Measurements from ENCODE around the gene GIMAP1.
"Not testable (repeated sequence)": the region's sequence is repeated elsewhere in the genome, so short reads cannot be mapped to it uniquely, and the experiment has no call there.

The GIMAP1 gene

GRCh38 chr7:150716368-150716767 is at the start of gene GIMAP1:
Gene GIMAP1, plus strand, starts transcription at chr7:150716613. Its CDS starts 2,435 bp downstream, at chr7:150719048.
- DNase-seq (ENCODE audit: low spot score), result no peak

- DNase-seq (ENCODE audit: low spot score), result no peak
These were observed 47.9 kb upstream of the GIMAP1 start for GRCh38 chr7:150668472-150668911.

GRCh38 chr7:150668977-150669376 is 47.4 kb upstream of the GIMAP1 start:
- no peak for DNase-seq (ENCODE audit: low spot score)

- not testable (repeated sequence) for DNase-seq (ENCODE audit: low spot score)
These were observed 44.4 kb upstream of the GIMAP1 start for GRCh38 chr7:150671798-150672585.

- no peak for DNase-seq (ENCODE audit: low spot score)
These were observed 40.7 kb upstream of the GIMAP1 start for GRCh38 chr7:150675714-150676113.

- not testable (repeated sequence) for DNase-seq (ENCODE audit: low spot score)
These were observed 40.1 kb upstream of the GIMAP1 start for GRCh38 chr7:150676276-150676675.

GRCh38 chr7:150676854-150677253 is 39.6 kb upstream of the GIMAP1 start:
- DNase-seq (ENCODE audit: low spot score), result not testable (repeated sequence)

GRCh38 chr7:150678601-150679000 is 37.8 kb upstream of the GIMAP1 start:
- not testable (repeated sequence) for DNase-seq (ENCODE audit: low spot score)

GRCh38 chr7:150680364-150680763 is 36.0 kb upstream of the GIMAP1 start:
- DNase-seq (ENCODE audit: low spot score), result not testable (repeated sequence)

GRCh38 chr7:150685219-150686029 is 31.0 kb upstream of the GIMAP1 start, which contains the start of gene GIMAP2:
Gene GIMAP2, plus strand, starts transcription at chr7:150685706. Its CDS starts 1,354 bp downstream, at chr7:150687060.
- no peak for DNase-seq (ENCODE audit: low spot score)

GRCh38 chr7:150686030-150686631 is 30.3 kb upstream of the GIMAP1 start:
- DNase-seq (ENCODE audit: low spot score), result no peak

GRCh38 chr7:150688630-150689029 is 27.8 kb upstream of the GIMAP1 start:
- DNase-seq (ENCODE audit: low spot score), result no peak

GRCh38 chr7:150695654-150696053 is 20.8 kb upstream of the GIMAP1 start:
- no peak for DNase-seq (ENCODE audit: low spot score)

- DNase-seq (ENCODE audit: low spot score), result no peak
These were observed 13.2 kb upstream of the GIMAP1 start for GRCh38 chr7:150703209-150703608.

GRCh38 chr7:150715293-150715692 is 1.1 kb upstream of the GIMAP1 start:
- no peak for DNase-seq (ENCODE audit: low spot score)

- DNase-seq (ENCODE audit: low spot score), result no peak
These were observed 675 bp upstream of the GIMAP1 start for GRCh38 chr7:150715738-150716137.

- DNase-seq (ENCODE audit: low spot score), result no peak
These were observed 526 bp downstream of the GIMAP1 start for GRCh38 chr7:150716939-150717338.

- DNase-seq (ENCODE audit: low spot score), result no peak
These were observed 1.5 kb downstream of the GIMAP1 start for GRCh38 chr7:150717814-150718420.

GRCh38 chr7:150719436-150719835 is 3.0 kb downstream of the GIMAP1 start:
- DNase-seq (ENCODE audit: low spot score), result no peak

- DNase-seq (ENCODE audit: low spot score), result peak; percentile 32
These were observed 3.8 kb downstream of the GIMAP1 start for GRCh38 chr7:150719960-150720891.

GRCh38 chr7:150721970-150722373 is 5.6 kb downstream of the GIMAP1 start:
- no peak for DNase-seq (ENCODE audit: low spot score)

All from ecto neural progenitor cell (in vitro differentiated cells).